ENCODE results near the gene ZNF488.
A peak's percentile ranks its signal among the peaks of the same experiment; 100 is the strongest.

The ZNF488 gene

GRCh38 chr10:47372726-47373125 is 11.4 kb downstream of the ZNF488 start:
- no peaks in the 10 kb centered on the region for H3K9me3 ChIP-seq
- H3K27ac ChIP-seq: no peak overlapping the region
- intact Hi-C loops (cut with DNase I; ENCODE audit: low total_unique reads): no loop called here
- H3K36me3 ChIP-seq: no peaks in the 10 kb centered on the region
- H3K4me3 ChIP-seq: no peak overlapping the region
- peaks cover 0 to 44% (median 12%) of the 10 kb centered on the region in 4 donors for H3K4me1 ChIP-seq
- peaks cover 0 to under 1% of the 10 kb centered on the region in 2 donors for H3K27me3 ChIP-seq
- peak; percentile 20 to 40 for DNase-seq
- no peak for TF ChIP-seq CTCF (IDR thresholded peaks at IDR 0.05)

GRCh38 chr10:47371629-47372485 is 12.2 kb downstream of the ZNF488 start:
- intact Hi-C loops (cut with DNase I; ENCODE audit: low total_unique reads): no loop called here
- Histone ChIP-seq H3K4me1 (peaks cover 0 to 44% (median 12%) of the 10 kb centered on the region in 4 donors), H3K4me3 (no peak overlapping the region), H3K27ac (peak overlapping the region in 1 of 2 donors; percentile 47), H3K9me3 (no peaks in the 10 kb centered on the region), H3K36me3 (no peaks in the 10 kb centered on the region), H3K27me3 (no peaks in the 10 kb centered on the region)
- TF ChIP-seq CTCF (IDR thresholded peaks at IDR 0.05): no peak
- DNase-seq: peak; percentile 4 to 34

GRCh38 chr10:47370878-47371277 is 13.2 kb downstream of the ZNF488 start:
- intact Hi-C loops (cut with DNase I; ENCODE audit: low total_unique reads): no loop called here
- Histone ChIP-seq H3K9me3 (no peaks in the 10 kb centered on the region), H3K4me1 (peaks cover 0 to 44% (median 12%) of the 10 kb centered on the region in 4 donors), H3K4me3 (no peak overlapping the region), H3K36me3 (no peaks in the 10 kb centered on the region), H3K27ac (no peak overlapping the region), H3K27me3 (no peaks in the 10 kb centered on the region)
- DNase-seq: peak; percentile 19 to 71
- TF ChIP-seq CTCF (IDR thresholded peaks at IDR 0.05): no peak

GRCh38 chr10:47370015-47370767 is 13.9 kb downstream of the ZNF488 start:
- Histone ChIP-seq H3K27ac (no peak overlapping the region), H3K4me3 (no peak overlapping the region), H3K27me3 (no peaks in the 10 kb centered on the region), H3K9me3 (no peaks in the 10 kb centered on the region), H3K4me1 (peaks cover 0 to 37% (median 11%) of the 10 kb centered on the region in 4 donors), H3K36me3 (no peaks in the 10 kb centered on the region)
- DNase-seq: peak; percentile 5 to 48
- no peak for TF ChIP-seq CTCF (IDR thresholded peaks at IDR 0.05)
- intact Hi-C loops (cut with DNase I; ENCODE audit: low total_unique reads): no loop called here

GRCh38 chr10:47369251-47369894 is 14.7 kb downstream of the ZNF488 start:
- Histone ChIP-seq H3K4me1 (peaks cover 0 to 29% (median 5%) of the 10 kb centered on the region in 4 donors), H3K4me3 (no peak overlapping the region), H3K9me3 (no peaks in the 10 kb centered on the region), H3K36me3 (no peaks in the 10 kb centered on the region), H3K27ac (no peak overlapping the region), H3K27me3 (no peaks in the 10 kb centered on the region)
- intact Hi-C loops (cut with DNase I; ENCODE audit: low total_unique reads): no loop called here
- no peak for TF ChIP-seq CTCF (IDR thresholded peaks at IDR 0.05)
- DNase-seq: peak in 1 of 2 donors; percentile 52
